Measurements from ENCODE around the gene ERG28.

ERG28 gene

GRCh38 chr14:75627406-75627805 lies 33.3 kb downstream of the ERG28 start:
- no peaks in the 10 kb centered on the region for H3K27me3 ChIP-seq (ENCODE audit: control insufficient read depth in 1 of 2, insufficient read depth in 2 of 2, low read length in 2 of 2)
- H3K9ac ChIP-seq (ENCODE audit: low read depth in 1 of 2, low read length in 2 of 2) = no peak overlapping the region
- no peaks in the 10 kb centered on the region for H3K9me3 ChIP-seq (ENCODE audit: control insufficient read depth in 1 of 2, low read length in 2 of 2)
- no peak overlapping the region for H3K4me3 ChIP-seq (ENCODE audit: low read depth in 1 of 2, low read length in 2 of 2)
- peaks cover 0 to 3% of the 10 kb centered on the region in 2 donors for H3K36me3 ChIP-seq (ENCODE audit: control insufficient read depth in 1 of 2, insufficient read depth in 2 of 2, low read length in 2 of 2)
- peaks cover 4 to 35% of the 10 kb centered on the region in 2 donors for H3K4me1 ChIP-seq (ENCODE audit: control insufficient read depth in 1 of 2, insufficient read depth in 2 of 2, low read length in 2 of 2)
- no peak overlapping the region for H3K27ac ChIP-seq (ENCODE audit: low read depth, low read length)

GRCh38 chr14:75626863-75627262 lies 33.8 kb downstream of the ERG28 start:
- no peak overlapping the region for H3K9ac ChIP-seq (ENCODE audit: low read depth in 1 of 2, low read length in 2 of 2)
- no peak overlapping the region for H3K27ac ChIP-seq (ENCODE audit: low read depth, low read length)
- H3K27me3 ChIP-seq (ENCODE audit: control insufficient read depth in 1 of 2, insufficient read depth in 2 of 2, low read length in 2 of 2) = no peaks in the 10 kb centered on the region
- H3K4me3 ChIP-seq (ENCODE audit: low read depth in 1 of 2, low read length in 2 of 2) = no peak overlapping the region
- peaks cover 0 to 3% of the 10 kb centered on the region in 2 donors for H3K36me3 ChIP-seq (ENCODE audit: control insufficient read depth in 1 of 2, insufficient read depth in 2 of 2, low read length in 2 of 2)
- H3K9me3 ChIP-seq (ENCODE audit: control insufficient read depth in 1 of 2, low read length in 2 of 2) = no peaks in the 10 kb centered on the region
- peaks cover 9 to 40% of the 10 kb centered on the region in 2 donors for H3K4me1 ChIP-seq (ENCODE audit: control insufficient read depth in 1 of 2, insufficient read depth in 2 of 2, low read length in 2 of 2)

GRCh38 chr14:75626396-75626795 lies 34.3 kb downstream of the ERG28 start:
- Histone ChIP-seq H3K27me3 (ENCODE audit: control insufficient read depth in 1 of 2, insufficient read depth in 2 of 2, low read length in 2 of 2) (no peaks in the 10 kb centered on the region), H3K36me3 (ENCODE audit: control insufficient read depth in 1 of 2, insufficient read depth in 2 of 2, low read length in 2 of 2) (no peaks in the 10 kb centered on the region), H3K9me3 (ENCODE audit: control insufficient read depth in 1 of 2, low read length in 2 of 2) (no peaks in the 10 kb centered on the region), H3K9ac (ENCODE audit: low read depth in 1 of 2, low read length in 2 of 2) (no peak overlapping the region), H3K27ac (ENCODE audit: low read depth, low read length) (no peak overlapping the region), H3K4me3 (ENCODE audit: low read depth in 1 of 2, low read length in 2 of 2) (no peak overlapping the region), H3K4me1 (ENCODE audit: control insufficient read depth in 1 of 2, insufficient read depth in 2 of 2, low read length in 2 of 2) (peaks cover 14 to 38% of the 10 kb centered on the region in 2 donors)

- Histone ChIP-seq H3K27ac (ENCODE audit: low read depth, low read length) (no peak overlapping the region), H3K9me3 (ENCODE audit: control insufficient read depth in 1 of 2, low read length in 2 of 2) (no peaks in the 10 kb centered on the region), H3K4me1 (ENCODE audit: control insufficient read depth in 1 of 2, insufficient read depth in 2 of 2, low read length in 2 of 2) (peaks cover 26 to 41% of the 10 kb centered on the region in 2 donors), H3K27me3 (ENCODE audit: control insufficient read depth in 1 of 2, insufficient read depth in 2 of 2, low read length in 2 of 2) (no peaks in the 10 kb centered on the region), H3K9ac (ENCODE audit: low read depth in 1 of 2, low read length in 2 of 2) (no peak overlapping the region), H3K4me3 (ENCODE audit: low read depth in 1 of 2, low read length in 2 of 2) (no peak overlapping the region), H3K36me3 (ENCODE audit: control insufficient read depth in 1 of 2, insufficient read depth in 2 of 2, low read length in 2 of 2) (no peaks in the 10 kb centered on the region)
Measured at GRCh38 chr14:75625034-75625433, 35.6 kb downstream of the ERG28 start.

GRCh38 chr14:75619548-75619947 lies 41.1 kb downstream of the ERG28 start:
- H3K4me1 ChIP-seq (ENCODE audit: control insufficient read depth in 1 of 2, insufficient read depth in 2 of 2, low read length in 2 of 2) = peaks cover 29 to 30% of the 10 kb centered on the region in 2 donors
- H3K9me3 ChIP-seq (ENCODE audit: control insufficient read depth in 1 of 2, low read length in 2 of 2) = no peaks in the 10 kb centered on the region
- H3K27ac ChIP-seq (ENCODE audit: low read depth, low read length) = no peak overlapping the region
- no peaks in the 10 kb centered on the region for H3K36me3 ChIP-seq (ENCODE audit: control insufficient read depth in 1 of 2, insufficient read depth in 2 of 2, low read length in 2 of 2)
- no peak overlapping the region for H3K4me3 ChIP-seq (ENCODE audit: low read depth in 1 of 2, low read length in 2 of 2)
- no peak overlapping the region for H3K9ac ChIP-seq (ENCODE audit: low read depth in 1 of 2, low read length in 2 of 2)
- H3K27me3 ChIP-seq (ENCODE audit: control insufficient read depth in 1 of 2, insufficient read depth in 2 of 2, low read length in 2 of 2) = no peaks in the 10 kb centered on the region

GRCh38 chr14:75615200-75615599 lies 45.5 kb downstream of the ERG28 start:
- Histone ChIP-seq H3K9ac (ENCODE audit: low read depth in 1 of 2, low read length in 2 of 2) (no peak overlapping the region), H3K27ac (ENCODE audit: low read depth, low read length) (no peak overlapping the region), H3K4me3 (ENCODE audit: low read depth in 1 of 2, low read length in 2 of 2) (no peak overlapping the region), H3K27me3 (ENCODE audit: control insufficient read depth in 1 of 2, insufficient read depth in 2 of 2, low read length in 2 of 2) (no peaks in the 10 kb centered on the region), H3K4me1 (ENCODE audit: control insufficient read depth in 1 of 2, insufficient read depth in 2 of 2, low read length in 2 of 2) (peaks cover 13 to 17% of the 10 kb centered on the region in 2 donors), H3K9me3 (ENCODE audit: control insufficient read depth in 1 of 2, low read length in 2 of 2) (no peaks in the 10 kb centered on the region), H3K36me3 (ENCODE audit: control insufficient read depth in 1 of 2, insufficient read depth in 2 of 2, low read length in 2 of 2) (no peaks in the 10 kb centered on the region)

GRCh38 chr14:75614179-75614578 lies 46.5 kb downstream of the ERG28 start:
- Histone ChIP-seq H3K9ac (ENCODE audit: low read depth in 1 of 2, low read length in 2 of 2) (no peak overlapping the region), H3K27ac (ENCODE audit: low read depth, low read length) (no peak overlapping the region), H3K9me3 (ENCODE audit: control insufficient read depth in 1 of 2, low read length in 2 of 2) (no peaks in the 10 kb centered on the region), H3K4me1 (ENCODE audit: control insufficient read depth in 1 of 2, insufficient read depth in 2 of 2, low read length in 2 of 2) (peaks cover 4 to 11% of the 10 kb centered on the region in 2 donors), H3K36me3 (ENCODE audit: control insufficient read depth in 1 of 2, insufficient read depth in 2 of 2, low read length in 2 of 2) (no peaks in the 10 kb centered on the region), H3K27me3 (ENCODE audit: control insufficient read depth in 1 of 2, insufficient read depth in 2 of 2, low read length in 2 of 2) (no peaks in the 10 kb centered on the region), H3K4me3 (ENCODE audit: low read depth in 1 of 2, low read length in 2 of 2) (no peak overlapping the region)

- Histone ChIP-seq H3K9me3 (ENCODE audit: control insufficient read depth in 1 of 2, low read length in 2 of 2) (no peaks in the 10 kb centered on the region), H3K27me3 (ENCODE audit: control insufficient read depth in 1 of 2, insufficient read depth in 2 of 2, low read length in 2 of 2) (no peaks in the 10 kb centered on the region), H3K27ac (ENCODE audit: low read depth, low read length) (no peak overlapping the region), H3K36me3 (ENCODE audit: control insufficient read depth in 1 of 2, insufficient read depth in 2 of 2, low read length in 2 of 2) (no peaks in the 10 kb centered on the region), H3K4me3 (ENCODE audit: low read depth in 1 of 2, low read length in 2 of 2) (no peak overlapping the region), H3K9ac (ENCODE audit: low read depth in 1 of 2, low read length in 2 of 2) (no peak overlapping the region), H3K4me1 (ENCODE audit: control insufficient read depth in 1 of 2, insufficient read depth in 2 of 2, low read length in 2 of 2) (peaks cover 4 to 11% of the 10 kb centered on the region in 2 donors)
Measured at GRCh38 chr14:75612157-75612556, 48.5 kb downstream of the ERG28 start.

- Histone ChIP-seq H3K27me3 (ENCODE audit: control insufficient read depth in 1 of 2, insufficient read depth in 2 of 2, low read length in 2 of 2) (no peaks in the 10 kb centered on the region), H3K36me3 (ENCODE audit: control insufficient read depth in 1 of 2, insufficient read depth in 2 of 2, low read length in 2 of 2) (no peaks in the 10 kb centered on the region), H3K4me3 (ENCODE audit: low read depth in 1 of 2, low read length in 2 of 2) (no peak overlapping the region), H3K27ac (ENCODE audit: low read depth, low read length) (no peak overlapping the region), H3K4me1 (ENCODE audit: control insufficient read depth in 1 of 2, insufficient read depth in 2 of 2, low read length in 2 of 2) (peaks cover 4 to 11% of the 10 kb centered on the region in 2 donors), H3K9me3 (ENCODE audit: control insufficient read depth in 1 of 2, low read length in 2 of 2) (no peaks in the 10 kb centered on the region), H3K9ac (ENCODE audit: low read depth in 1 of 2, low read length in 2 of 2) (no peak overlapping the region)
Measured at GRCh38 chr14:75610834-75611233, 49.8 kb downstream of the ERG28 start.

GRCh38 chr14:75609606-75610475 lies 50.8 kb downstream of the ERG28 start:
- no peaks in the 10 kb centered on the region for H3K36me3 ChIP-seq (ENCODE audit: control insufficient read depth in 1 of 2, insufficient read depth in 2 of 2, low read length in 2 of 2)
- H3K4me1 ChIP-seq (ENCODE audit: control insufficient read depth in 1 of 2, insufficient read depth in 2 of 2, low read length in 2 of 2) = peaks cover 4 to 11% of the 10 kb centered on the region in 2 donors
- H3K9me3 ChIP-seq (ENCODE audit: control insufficient read depth in 1 of 2, low read length in 2 of 2) = no peaks in the 10 kb centered on the region
- no peak overlapping the region for H3K4me3 ChIP-seq (ENCODE audit: low read depth in 1 of 2, low read length in 2 of 2)
- no peak overlapping the region for H3K9ac ChIP-seq (ENCODE audit: low read depth in 1 of 2, low read length in 2 of 2)
- no peaks in the 10 kb centered on the region for H3K27me3 ChIP-seq (ENCODE audit: control insufficient read depth in 1 of 2, insufficient read depth in 2 of 2, low read length in 2 of 2)
- H3K27ac ChIP-seq (ENCODE audit: low read depth, low read length) = no peak overlapping the region

Data from duodenal mucosa (tissue), 2 donors.